ENCODE results near the gene OSBP2.

Gene OSBP2

DNA sequence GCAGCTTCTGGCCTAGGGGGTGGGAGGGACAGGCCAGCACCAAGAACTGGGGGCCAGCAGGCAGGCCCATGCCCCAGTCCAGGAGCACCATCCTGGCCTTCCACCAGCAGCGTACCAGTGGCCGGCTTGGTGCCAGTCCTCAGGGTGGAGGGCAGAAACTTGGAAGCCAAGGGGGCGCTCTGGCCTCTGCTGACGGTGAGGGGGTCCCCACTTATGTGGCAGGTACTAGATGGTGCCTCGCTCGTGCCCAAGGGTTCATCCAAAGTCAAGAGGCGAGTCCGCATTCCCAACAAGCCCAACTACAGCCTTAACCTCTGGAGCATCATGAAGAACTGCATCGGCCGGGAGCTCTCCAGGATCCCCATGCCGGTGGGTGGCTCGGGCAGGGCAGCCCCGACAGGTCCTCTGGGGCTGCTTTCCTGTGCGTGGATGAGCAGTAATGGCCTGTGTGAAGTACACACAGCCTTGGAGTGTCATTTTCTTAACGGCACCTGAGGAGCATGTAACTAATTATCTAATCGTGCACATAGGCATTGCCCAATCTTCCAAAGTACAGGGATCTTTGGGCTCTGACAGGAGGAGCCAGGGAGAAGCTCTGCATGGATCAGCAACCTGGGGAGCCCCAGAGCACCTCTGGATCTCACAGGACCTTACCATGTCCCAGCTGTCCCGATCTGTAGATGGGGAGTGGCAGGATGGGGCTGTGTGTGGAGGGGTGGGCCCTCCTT, 194.8 kb downstream of the OSBP2 start:
- no peak for TF ChIP-seq REST (IDR thresholded peaks at IDR 0.05; ENCODE audit: insufficient read depth in 1 of 2, low read depth in 2 of 2, low read length in 2 of 2)
- TF ChIP-seq POLR2AphosphoS5 (IDR thresholded peaks at IDR 0.05; ENCODE audit: low read depth, low read length): no peak
- TF ChIP-seq SIN3A (IDR thresholded peaks at IDR 0.05; ENCODE audit: borderline replicate concordance, insufficient read depth, low read length): no peak
- TF ChIP-seq FOXP2 (optimal IDR thresholded peaks at IDR 0.05; ENCODE audit: borderline replicate concordance, extremely low read depth, extremely low read length, insufficient read depth): no peak
- no peak for TF ChIP-seq TAF1 (IDR thresholded peaks at IDR 0.05; ENCODE audit: borderline replicate concordance, insufficient read depth, low read length)

GRCh38 chr22:30889996-30890480, 195.4 kb downstream of the OSBP2 start:
- no peak for TF ChIP-seq FOXP2 (optimal IDR thresholded peaks at IDR 0.05; ENCODE audit: borderline replicate concordance, extremely low read depth, extremely low read length, insufficient read depth)
- TF ChIP-seq TAF1 (IDR thresholded peaks at IDR 0.05; ENCODE audit: borderline replicate concordance, insufficient read depth, low read length): no peak
- no peak for TF ChIP-seq REST (IDR thresholded peaks at IDR 0.05; ENCODE audit: insufficient read depth in 1 of 2, low read depth in 2 of 2, low read length in 2 of 2)
- no peak for TF ChIP-seq SIN3A (IDR thresholded peaks at IDR 0.05; ENCODE audit: borderline replicate concordance, insufficient read depth, low read length)
- TF ChIP-seq POLR2AphosphoS5 (IDR thresholded peaks at IDR 0.05; ENCODE audit: low read depth, low read length): no peak

DNA sequence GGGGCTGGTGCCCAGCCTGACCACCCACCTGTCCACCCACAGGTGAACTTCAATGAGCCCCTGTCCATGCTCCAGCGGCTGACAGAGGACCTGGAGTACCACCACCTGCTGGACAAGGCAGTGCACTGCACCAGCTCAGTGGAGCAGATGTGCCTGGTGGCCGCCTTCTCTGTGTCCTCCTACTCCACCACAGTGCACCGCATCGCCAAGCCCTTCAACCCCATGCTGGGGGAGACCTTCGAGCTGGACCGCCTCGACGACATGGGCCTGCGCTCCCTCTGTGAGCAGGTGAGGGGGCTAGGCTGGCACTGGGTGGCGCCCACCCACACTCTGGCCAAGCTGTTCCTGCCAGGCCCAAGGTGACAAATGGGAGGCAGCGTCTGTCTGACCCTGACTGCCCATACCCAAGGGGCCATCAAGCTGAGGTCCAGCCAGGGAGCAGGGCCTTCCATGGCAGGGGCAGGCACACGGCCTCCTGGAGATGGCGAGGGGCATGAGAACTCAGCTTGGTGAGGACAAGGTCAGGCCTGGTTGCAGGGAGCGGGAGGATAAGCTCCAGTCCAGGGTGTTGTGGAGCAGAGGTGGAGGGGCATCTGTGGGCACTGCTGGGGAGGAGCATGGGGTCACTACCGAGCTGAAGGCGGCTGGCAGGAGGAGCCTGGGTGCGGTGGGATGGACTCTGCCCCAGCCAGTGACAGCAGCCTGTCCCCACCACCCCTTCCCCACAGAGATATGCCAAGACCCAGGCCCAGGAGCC, 196.2 kb downstream of the OSBP2 start:
- no peak for TF ChIP-seq SIN3A (IDR thresholded peaks at IDR 0.05; ENCODE audit: borderline replicate concordance, insufficient read depth, low read length)
- TF ChIP-seq FOXP2 (optimal IDR thresholded peaks at IDR 0.05; ENCODE audit: borderline replicate concordance, extremely low read depth, extremely low read length, insufficient read depth): peak; percentile 7
- peak; percentile 22 to 61; a peak in 2 of 4 replicates for TF ChIP-seq REST (IDR thresholded peaks at IDR 0.05; ENCODE audit: insufficient read depth in 1 of 2, low read depth in 2 of 2, low read length in 2 of 2)

- no peak for TF ChIP-seq TAF1 (IDR thresholded peaks at IDR 0.05; ENCODE audit: borderline replicate concordance, insufficient read depth, low read length)
- TF ChIP-seq POLR2AphosphoS5 (IDR thresholded peaks at IDR 0.05; ENCODE audit: low read depth, low read length): no peak
- no peak for TF ChIP-seq REST (IDR thresholded peaks at IDR 0.05; ENCODE audit: insufficient read depth in 1 of 2, low read depth in 2 of 2, low read length in 2 of 2)
- no peak for TF ChIP-seq SIN3A (IDR thresholded peaks at IDR 0.05; ENCODE audit: borderline replicate concordance, insufficient read depth, low read length)
- no peak for TF ChIP-seq FOXP2 (optimal IDR thresholded peaks at IDR 0.05; ENCODE audit: borderline replicate concordance, extremely low read depth, extremely low read length, insufficient read depth)
Measured at GRCh38 chr22:30891443-30891755, 196.7 kb downstream of the OSBP2 start.

All from PFSK-1 (cell line).